MCF 10A (cell line): Measurements from ENCODE around the gene AARS2. TPM values are rescaled to one million over a fixed set of nuclear protein-coding genes. Genes with fewer than 3 reads are reported as not detected.

ENCODE experiments used
- BruUV-seq: library from RNA; stranded (reverse); fragments of 400-500 nt; replicated peaks from 2 replicates; lab custom pipeline; 2021; lab: Mats Ljungman, UMichigan
- CTCF ChIA-PET: fragments of 300-600 bp; sonication (Branson Sonifier 250); formaldehyde crosslinking; extraction: SDS; loops from one replicate; lab custom pipeline; 2021; ENCODE audit warnings: antibody characterized with exemption, inconsistent platforms; lab: Yijun Ruan, JAX
- POLR2A ChIA-PET: fragments of 300-600, 350-650 bp; sonication (Branson Sonifier 250); formaldehyde crosslinking; extraction: SDS; loops from one replicate; lab custom pipeline; 2020; ENCODE audit warnings: antibody characterized with exemption, inconsistent platforms; lab: Yijun Ruan, JAX
- DNase-seq: peaks from one replicate; pipeline ENCODE4 v3.0.0-alpha.2; 2018; ENCODE audit not compliant: unreplicated experiment
- H3K27ac Mint-ChIP-seq: one replicate; pipeline ENCODE4 v1.8.0; 2022; ENCODE audit warnings: mild to moderate bottlenecking, low read depth, mixed read lengths; ENCODE audit not compliant: unreplicated experiment
- H3K27me3 Mint-ChIP-seq: one replicate; pipeline ENCODE4 v1.8.0; 2022; ENCODE audit warnings: mixed read lengths; ENCODE audit not compliant: insufficient read depth, unreplicated experiment
- H3K36me3 Mint-ChIP-seq: one replicate; pipeline ENCODE4 v1.8.0; 2022; ENCODE audit warnings: mild to moderate bottlenecking, moderate library complexity, mixed read lengths; ENCODE audit not compliant: insufficient read depth, unreplicated experiment
- H3K4me1 Mint-ChIP-seq: one replicate; pipeline ENCODE4 v1.8.0; 2022; ENCODE audit warnings: mixed read lengths; ENCODE audit not compliant: insufficient read depth, unreplicated experiment
- H3K4me3 Mint-ChIP-seq: one replicate; pipeline ENCODE4 v1.8.0; 2022; ENCODE audit warnings: mild to moderate bottlenecking, moderate library complexity, mixed read lengths; ENCODE audit not compliant: unreplicated experiment
- H3K9me3 Mint-ChIP-seq: one replicate; pipeline ENCODE4 v1.8.0; 2022; ENCODE audit warnings: mixed read lengths; ENCODE audit not compliant: unreplicated experiment
- intact Hi-C: fragments of 100-400 bp; cut with micrococcal nuclease; formaldehyde crosslinking; loops from 2 replicates; pipeline ENCODE4 v1.14.1; 2022
- total RNA-seq: library from RNA; stranded (reverse); gene quantifications from 2 replicates; pipeline ENCODE4 v1.2.3, GENCODE V29; 2022
- TF ChIP-seq, protein P1 (sequence below): fragments of 200-600 bp; IDR thresholded peaks from one replicate; pipeline ENCODE4 v1.8.0; 2022; ENCODE audit warnings: antibody characterized with exemption, mild to moderate bottlenecking; ENCODE audit not compliant: unreplicated experiment

Gene AARS2
- total RNA-seq, 1 experiment from 2014 or later, result 15.5 TPM

DNA sequence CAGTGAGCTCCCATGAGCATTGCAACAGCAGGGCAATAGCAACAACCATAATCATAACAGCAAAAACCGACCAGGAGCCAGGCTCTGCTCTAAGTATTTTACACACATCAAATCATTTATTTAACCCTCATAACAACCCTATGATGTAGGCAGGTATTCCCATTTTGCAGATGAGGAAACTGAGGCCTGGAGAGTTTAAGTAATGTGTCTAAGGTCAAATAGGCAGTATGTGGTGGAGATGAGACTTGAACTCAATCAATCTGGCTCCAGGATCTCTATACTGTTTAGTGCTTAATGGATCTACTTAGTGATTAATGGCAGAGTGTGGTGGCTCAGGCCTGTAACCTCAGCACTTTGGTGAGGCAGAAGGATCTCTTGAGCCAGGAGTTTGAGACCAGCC lies 39.5 kb downstream of the AARS2 start:
- Mint-ChIP-seq H3K27me3 (peaks cover 51% of the 10 kb centered on the region), H3K9me3 (no peaks in the 10 kb centered on the region), H3K4me1 (no peaks in the 10 kb centered on the region), H3K36me3 (no peaks in the 10 kb centered on the region), H3K4me3 (no peak overlapping the region), H3K27ac (no peak overlapping the region)
- no TSS peak for BruUV-seq
- ChIA-PET CTCF (interaction anchor here (1.6 kb wide), 1 partner anchor 65 kb away, joined by 6 read pairs; no protein-coding TSS in a partner anchor), POLR2A (no interaction called here)
- DNase-seq, result no peak
- intact Hi-C loops, result no loop called here
- TF ChIP-seq, protein P1, sequence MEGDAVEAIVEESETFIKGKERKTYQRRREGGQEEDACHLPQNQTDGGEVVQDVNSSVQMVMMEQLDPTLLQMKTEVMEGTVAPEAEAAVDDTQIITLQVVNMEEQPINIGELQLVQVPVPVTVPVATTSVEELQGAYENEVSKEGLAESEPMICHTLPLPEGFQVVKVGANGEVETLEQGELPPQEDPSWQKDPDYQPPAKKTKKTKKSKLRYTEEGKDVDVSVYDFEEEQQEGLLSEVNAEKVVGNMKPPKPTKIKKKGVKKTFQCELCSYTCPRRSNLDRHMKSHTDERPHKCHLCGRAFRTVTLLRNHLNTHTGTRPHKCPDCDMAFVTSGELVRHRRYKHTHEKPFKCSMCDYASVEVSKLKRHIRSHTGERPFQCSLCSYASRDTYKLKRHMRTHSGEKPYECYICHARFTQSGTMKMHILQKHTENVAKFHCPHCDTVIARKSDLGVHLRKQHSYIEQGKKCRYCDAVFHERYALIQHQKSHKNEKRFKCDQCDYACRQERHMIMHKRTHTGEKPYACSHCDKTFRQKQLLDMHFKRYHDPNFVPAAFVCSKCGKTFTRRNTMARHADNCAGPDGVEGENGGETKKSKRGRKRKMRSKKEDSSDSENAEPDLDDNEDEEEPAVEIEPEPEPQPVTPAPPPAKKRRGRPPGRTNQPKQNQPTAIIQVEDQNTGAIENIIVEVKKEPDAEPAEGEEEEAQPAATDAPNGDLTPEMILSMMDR, result no peak

DNA sequence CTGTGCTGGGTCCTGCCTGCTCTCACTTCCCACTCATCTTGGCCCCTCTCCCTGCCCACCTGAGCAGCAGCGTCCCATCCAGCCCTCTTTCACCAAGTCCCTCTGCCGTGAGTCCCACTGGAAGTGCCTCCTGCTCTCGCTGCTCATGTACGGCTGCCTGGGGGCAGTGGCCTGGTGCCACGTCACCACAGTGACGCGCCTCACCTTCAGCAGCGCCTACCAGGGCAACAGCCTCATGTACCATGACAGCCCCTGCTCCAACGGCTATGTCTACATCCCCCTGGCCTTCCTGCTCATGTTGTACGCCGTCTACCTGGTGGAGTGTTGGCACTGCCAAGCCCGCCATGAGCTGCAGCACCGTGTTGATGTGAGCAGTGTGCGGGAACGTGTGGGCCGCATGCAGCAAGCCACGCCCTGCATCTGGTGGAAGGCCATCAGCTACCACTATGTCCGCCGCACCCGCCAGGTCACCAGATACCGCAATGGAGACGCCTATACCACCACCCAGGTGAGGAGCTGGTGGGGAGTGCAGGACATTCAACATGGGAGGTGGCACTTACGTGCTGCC lies 40.1 kb downstream of the AARS2 start:
- TF ChIP-seq, protein P1, result no peak
- Mint-ChIP-seq H3K27me3 (peaks cover 51% of the 10 kb centered on the region), H3K36me3 (no peaks in the 10 kb centered on the region), H3K4me1 (no peaks in the 10 kb centered on the region), H3K27ac (no peak overlapping the region), H3K9me3 (no peaks in the 10 kb centered on the region), H3K4me3 (no peak overlapping the region)
- ChIA-PET CTCF (interaction anchor here (0.5 to 1.6 kb wide), 3 partner anchors 32 to 66 kb away, joined by 3 to 12 read pairs (median 6); no protein-coding TSS in a partner anchor), POLR2A (interaction anchor here (1.3 kb wide), 1 partner anchor 113 kb away, joined by 3 read pairs; no protein-coding TSS in a partner anchor)
- no peak for DNase-seq
- intact Hi-C loops, result no loop called here
- no TSS peak for BruUV-seq

DNA sequence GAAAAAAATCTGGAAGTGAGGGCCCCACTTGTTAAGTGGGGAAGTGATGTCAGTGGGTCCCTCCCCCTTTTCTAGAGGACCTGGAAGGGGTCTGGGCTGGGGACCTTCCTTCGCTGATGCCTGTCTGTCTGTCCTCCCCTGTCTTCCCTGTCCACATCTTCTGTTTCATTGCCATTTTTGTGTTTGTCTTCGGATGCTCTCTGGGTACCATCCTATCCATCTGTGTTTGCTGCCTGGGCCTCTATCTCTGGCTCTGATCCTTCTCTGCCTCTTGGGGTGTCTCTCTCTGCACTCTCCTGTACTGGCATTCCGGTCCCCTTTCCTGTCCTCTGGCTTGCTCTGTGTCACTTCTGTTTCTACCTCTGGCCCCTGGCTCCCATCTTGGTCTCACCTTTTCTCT lies 40.6 kb downstream of the AARS2 start:
- BruUV-seq, result no TSS peak
- H3K27me3 Mint-ChIP-seq, result peaks cover 50% of the 10 kb centered on the region
- H3K4me3 Mint-ChIP-seq, result no peak overlapping the region
- TF ChIP-seq, protein P1, result no peak
- no peak overlapping the region for H3K27ac Mint-ChIP-seq
- POLR2A ChIA-PET, result interaction anchor here (1.3 kb wide), 1 partner anchor 114 kb away, joined by 3 read pairs; no protein-coding TSS in a partner anchor
- no peaks in the 10 kb centered on the region for H3K4me1 Mint-ChIP-seq
- no peaks in the 10 kb centered on the region for H3K9me3 Mint-ChIP-seq
- intact Hi-C loops, result no loop called here
- no peaks in the 10 kb centered on the region for H3K36me3 Mint-ChIP-seq
- no peak for DNase-seq
- CTCF ChIA-PET, result interaction anchor here (0.5 to 1.6 kb wide), 2 partner anchors 33 to 66 kb away, joined by 3 to 12 read pairs; no protein-coding TSS in a partner anchor

DNA sequence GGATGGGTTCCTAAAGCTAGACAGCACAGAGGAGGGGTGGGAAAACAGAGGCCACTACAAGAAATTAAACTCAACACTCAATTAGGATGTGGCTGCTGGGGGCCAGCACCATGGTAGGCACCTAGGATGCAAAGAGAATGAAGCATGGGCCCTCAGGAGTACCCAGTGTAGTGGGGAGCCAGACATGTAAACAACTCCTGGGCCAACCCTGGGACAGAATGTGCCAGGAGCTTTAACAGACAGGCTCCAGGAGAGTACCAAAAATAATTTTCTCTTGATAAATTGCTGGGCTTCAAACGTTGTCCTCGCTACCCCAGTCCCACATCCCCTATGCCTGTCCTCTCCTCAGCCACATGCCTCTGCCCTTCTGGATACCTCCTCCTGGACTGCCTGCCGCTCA lies 41.2 kb downstream of the AARS2 start:
- ChIA-PET CTCF (interaction anchor here (1.6 kb wide), 1 partner anchor 67 kb away, joined by 12 read pairs; no protein-coding TSS in a partner anchor), POLR2A (interaction anchor here (1.3 kb wide), 1 partner anchor 115 kb away, joined by 3 read pairs; no protein-coding TSS in a partner anchor)
- Mint-ChIP-seq H3K9me3 (no peaks in the 10 kb centered on the region), H3K36me3 (no peaks in the 10 kb centered on the region), H3K4me3 (no peak overlapping the region), H3K27me3 (peaks cover 44% of the 10 kb centered on the region), H3K27ac (no peak overlapping the region), H3K4me1 (no peaks in the 10 kb centered on the region)
- BruUV-seq, result no TSS peak
- DNase-seq, result no peak
- TF ChIP-seq, protein P1, result no peak
- intact Hi-C loops, result no loop called here
